GM18498 (cell line): ENCODE measurements around the gene LAMA3.

Experiments used
- ATAC-seq: cut with Tn5 transposase; IDR thresholded peaks from one replicate; pipeline ENCODE4 v1.9.1; 2021; ENCODE audit warnings: mild to moderate bottlenecking, moderate library complexity; ENCODE audit not compliant: unreplicated experiment

Gene LAMA3

DNA sequence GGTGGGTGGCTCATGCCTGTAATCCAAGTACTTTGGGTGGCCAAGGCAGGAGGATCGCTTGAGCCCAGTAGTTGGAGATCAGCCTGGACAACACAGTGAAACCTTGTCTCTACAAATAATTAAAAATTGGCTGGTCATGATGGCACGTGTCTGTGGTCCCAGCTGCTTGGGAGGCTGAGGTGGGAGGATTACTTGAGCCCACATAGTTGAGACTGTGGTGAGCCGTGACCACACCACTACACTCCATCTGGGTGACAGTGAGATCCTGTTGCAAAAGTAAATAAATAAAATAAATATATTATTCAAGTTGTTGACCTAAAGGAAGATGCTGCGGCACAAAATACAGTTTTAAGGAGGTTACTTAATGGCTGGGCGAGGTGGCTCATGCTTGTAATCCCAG is 72.7 kb downstream of the LAMA3 start:
- ATAC-seq: no peak

DNA sequence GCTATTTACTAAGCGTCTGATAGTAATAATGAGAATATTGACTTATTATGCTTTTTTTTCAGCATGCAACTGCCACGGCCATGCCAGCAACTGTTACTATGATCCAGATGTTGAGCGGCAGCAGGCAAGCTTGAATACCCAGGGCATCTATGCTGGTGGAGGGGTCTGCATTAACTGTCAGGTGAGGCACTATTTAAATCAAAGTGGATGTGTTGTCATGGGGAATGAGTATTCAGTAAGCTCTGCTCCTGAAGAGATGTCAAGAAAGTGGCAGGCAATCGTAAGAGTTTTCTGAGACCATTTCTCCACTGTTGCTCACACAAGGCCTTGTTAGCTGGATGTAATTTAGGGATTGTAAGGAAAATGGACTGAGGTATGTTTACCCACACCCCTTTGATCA is 74.1 kb downstream of the LAMA3 start:
- ATAC-seq: no peak

GRCh38 chr18:23765931-23766330 is 76.7 kb downstream of the LAMA3 start:
- ATAC-seq: no peak

DNA sequence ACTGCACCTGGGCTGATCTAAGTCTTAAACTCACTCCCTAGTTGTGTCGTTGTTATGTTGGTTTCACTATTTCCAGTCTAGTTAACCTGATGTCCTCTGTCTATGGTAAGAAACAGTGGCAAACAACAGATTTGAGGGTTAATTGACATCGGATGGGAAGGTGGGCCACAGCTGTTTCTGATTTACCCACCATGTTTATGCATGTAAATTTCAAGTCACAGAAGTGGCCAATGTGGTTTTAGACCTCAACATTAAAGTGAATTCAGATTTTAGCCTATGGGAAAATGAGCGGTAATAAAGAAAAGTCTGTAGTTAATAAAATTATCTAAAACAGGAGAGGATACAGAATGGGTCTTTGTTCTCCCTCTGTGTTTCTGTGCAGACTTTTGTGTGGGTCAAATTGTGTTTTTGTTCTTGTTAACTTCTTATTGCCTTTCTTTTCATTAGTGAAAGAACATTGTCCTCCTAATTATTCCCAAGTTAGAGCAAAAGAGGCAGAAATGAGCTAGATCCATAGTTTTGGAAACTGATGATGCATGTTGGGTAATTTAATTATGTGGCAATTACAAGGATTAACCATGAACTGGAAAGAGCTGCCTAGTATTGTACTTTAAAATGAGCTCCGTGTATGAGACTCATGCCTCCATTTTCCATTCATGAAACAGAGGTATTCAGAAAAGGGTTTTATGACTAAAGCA is 83.2 kb downstream of the LAMA3 start:
- no peak for ATAC-seq

DNA sequence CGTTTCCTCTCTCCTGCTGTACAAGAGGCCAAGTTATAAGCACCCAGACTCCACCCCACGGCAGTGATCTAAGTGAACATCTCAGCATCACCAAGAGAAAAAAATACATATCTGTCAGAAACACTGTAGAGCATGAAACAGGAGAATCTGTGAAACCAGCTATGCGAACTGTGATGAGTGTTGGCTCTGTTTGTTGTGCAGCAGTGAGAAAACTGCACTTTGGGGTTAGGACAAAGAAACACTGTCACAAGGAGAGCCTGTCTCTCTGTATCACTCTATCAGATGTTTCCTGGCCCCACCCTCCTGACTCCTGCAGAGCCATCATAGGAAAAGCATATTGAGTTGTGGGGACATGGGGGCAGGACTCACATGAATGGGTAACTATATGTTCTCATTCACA is 87.1 kb downstream of the LAMA3 start:
- no peak for ATAC-seq

DNA sequence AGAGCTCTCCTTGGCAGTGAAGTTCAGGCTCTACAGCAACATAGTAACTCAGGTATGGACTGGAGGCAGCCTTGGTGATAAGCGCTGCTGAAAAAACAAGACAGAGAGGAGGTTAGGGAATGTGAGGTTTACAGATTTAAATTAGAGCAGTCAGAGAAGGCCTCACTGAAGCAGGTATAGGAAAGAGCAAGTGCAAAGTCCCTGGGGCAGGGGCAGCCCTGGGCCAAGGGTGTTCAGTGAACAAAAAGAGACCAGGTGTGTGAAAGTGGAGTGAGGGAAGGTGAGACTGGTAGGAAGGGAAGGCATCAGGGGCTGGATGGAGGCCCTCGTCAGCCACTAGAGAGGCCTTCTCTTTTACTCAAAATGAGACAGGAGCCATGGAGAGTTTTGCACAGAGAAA is 89.6 kb downstream of the LAMA3 start:
- no peak for ATAC-seq

DNA sequence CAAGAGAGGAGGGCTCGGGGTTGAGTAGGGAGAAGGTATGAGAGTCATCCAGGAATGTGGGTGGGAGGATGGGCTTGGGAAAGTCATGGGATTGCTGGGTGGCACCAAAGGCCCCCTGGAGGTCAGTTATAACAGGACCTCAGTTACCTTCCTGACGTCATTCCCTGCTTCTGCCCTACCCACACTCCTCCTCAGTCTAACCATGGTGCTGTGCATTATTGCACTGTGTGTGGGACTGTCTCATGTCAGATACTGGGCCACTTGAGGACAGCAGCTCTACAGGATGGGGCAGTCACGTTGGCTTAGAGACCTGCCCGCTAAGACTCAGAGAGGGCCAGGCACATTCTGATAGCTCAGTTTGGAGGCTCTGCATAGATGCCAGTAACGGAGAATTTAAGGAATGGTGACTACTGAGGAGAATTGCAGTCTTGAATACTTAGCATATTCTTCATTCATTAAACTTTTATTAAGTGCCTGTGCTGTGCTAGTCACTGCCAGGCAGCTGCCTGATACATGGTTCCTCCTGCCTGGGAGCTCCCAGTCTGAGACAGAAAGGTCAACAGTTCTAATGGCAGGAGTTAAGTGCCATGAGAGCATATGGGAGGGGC is 90.5 kb downstream of the LAMA3 start:
- ATAC-seq: no peak

GRCh38 chr18:23784832-23785245 is 95.6 kb downstream of the LAMA3 start:
- no peak for ATAC-seq

GRCh38 chr18:23793051-23793450 is 103.8 kb downstream of the LAMA3 start:
- no peak for ATAC-seq

DNA sequence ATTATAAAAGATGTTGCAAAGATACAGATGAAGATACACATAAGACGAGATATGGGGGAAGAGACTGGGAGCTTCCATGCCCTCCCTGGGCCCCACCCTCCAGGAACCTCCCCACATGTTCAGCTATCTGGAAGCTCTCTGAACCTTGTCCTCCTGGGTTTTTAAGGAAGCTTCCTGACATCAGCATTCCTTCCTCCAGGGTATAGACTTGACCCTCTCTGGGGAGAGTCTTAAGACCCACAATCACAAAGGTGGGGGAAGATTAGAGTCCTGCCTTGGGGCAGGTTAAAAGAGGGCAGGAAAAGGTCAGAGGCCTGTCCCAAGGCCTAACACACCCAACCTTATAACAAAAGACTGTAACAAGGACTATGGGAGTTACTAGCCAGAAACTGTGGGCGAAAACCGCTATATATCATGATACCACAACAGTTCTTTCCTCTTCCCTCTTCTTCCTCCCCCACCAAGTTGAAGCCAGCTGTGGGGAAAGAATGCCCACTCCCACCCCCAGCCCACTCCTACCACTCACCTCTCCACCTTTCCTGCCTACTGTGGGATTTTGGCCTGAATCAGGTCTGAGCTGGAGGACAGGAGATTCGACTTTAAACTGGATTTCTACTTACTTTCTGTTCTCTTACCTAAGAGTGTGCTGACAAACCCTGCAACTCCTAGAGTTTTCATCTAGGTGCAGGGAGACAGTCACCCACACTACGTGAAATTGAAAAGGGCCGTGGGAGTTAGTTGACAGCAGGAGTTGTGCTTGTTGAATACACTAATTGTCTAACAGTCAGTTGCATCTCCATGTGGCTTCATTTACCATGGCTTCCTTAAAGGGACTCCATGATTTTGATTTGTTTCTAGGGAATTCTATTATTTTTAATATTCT is 105.0 kb downstream of the LAMA3 start:
- no peak for ATAC-seq

DNA sequence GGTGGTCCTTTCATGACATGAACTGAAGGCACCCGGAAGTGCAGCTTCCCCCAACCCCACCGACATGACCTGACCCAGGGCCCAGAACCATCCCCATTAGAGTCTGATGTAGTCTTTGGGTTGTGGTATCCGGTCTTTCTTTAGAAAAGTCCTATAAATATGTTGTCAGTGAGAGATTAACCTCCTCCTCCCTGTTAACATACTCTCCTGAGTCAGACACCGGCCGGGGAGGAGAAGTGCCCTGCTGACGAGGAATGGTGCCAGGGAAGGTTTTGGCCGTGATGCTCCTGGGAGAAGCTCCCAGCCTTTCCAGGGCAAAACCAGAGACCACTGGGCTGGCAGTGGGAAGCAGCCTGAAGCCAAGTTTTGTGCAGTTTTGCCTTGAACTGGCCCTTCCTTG is 109.0 kb downstream of the LAMA3 start:
- ATAC-seq: no peak

DNA sequence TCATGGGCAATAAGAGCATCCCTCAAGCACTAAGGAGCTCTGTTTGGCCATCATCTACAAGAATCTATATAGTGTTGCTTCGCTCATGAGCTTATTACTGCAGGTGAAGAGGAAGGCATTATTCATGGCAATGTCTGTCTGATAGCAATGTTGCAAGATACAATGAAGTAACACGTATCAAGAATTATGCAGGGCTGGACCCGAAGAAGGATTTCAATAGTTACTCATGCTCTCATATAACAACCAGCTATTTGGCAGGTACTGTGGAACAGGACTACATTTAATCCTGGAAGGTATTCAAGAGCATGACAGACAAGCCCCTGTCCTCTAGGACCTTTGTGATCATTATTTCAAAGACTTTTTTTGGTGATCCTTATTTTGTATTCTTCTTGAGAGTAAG is 109.6 kb downstream of the LAMA3 start:
- ATAC-seq: no peak

GRCh38 chr18:23799540-23799939 is 110.3 kb downstream of the LAMA3 start:
- ATAC-seq: no peak

- no peak for ATAC-seq
These were observed 111.6 kb downstream of the LAMA3 start for GRCh38 chr18:23800902-23801301.

GRCh38 chr18:23802817-23803216 is 113.6 kb downstream of the LAMA3 start:
- no peak for ATAC-seq

- no peak for ATAC-seq
These were observed 114.5 kb downstream of the LAMA3 start for GRCh38 chr18:23803755-23804154.

- ATAC-seq: no peak
These were observed 116.6 kb downstream of the LAMA3 start for GRCh38 chr18:23805898-23806297.

GRCh38 chr18:23809415-23809814 is 120.2 kb downstream of the LAMA3 start:
- ATAC-seq: no peak

GRCh38 chr18:23810396-23810795 is 121.1 kb downstream of the LAMA3 start:
- no peak for ATAC-seq

GRCh38 chr18:23811176-23811575 is 121.9 kb downstream of the LAMA3 start:
- no peak for ATAC-seq

DNA sequence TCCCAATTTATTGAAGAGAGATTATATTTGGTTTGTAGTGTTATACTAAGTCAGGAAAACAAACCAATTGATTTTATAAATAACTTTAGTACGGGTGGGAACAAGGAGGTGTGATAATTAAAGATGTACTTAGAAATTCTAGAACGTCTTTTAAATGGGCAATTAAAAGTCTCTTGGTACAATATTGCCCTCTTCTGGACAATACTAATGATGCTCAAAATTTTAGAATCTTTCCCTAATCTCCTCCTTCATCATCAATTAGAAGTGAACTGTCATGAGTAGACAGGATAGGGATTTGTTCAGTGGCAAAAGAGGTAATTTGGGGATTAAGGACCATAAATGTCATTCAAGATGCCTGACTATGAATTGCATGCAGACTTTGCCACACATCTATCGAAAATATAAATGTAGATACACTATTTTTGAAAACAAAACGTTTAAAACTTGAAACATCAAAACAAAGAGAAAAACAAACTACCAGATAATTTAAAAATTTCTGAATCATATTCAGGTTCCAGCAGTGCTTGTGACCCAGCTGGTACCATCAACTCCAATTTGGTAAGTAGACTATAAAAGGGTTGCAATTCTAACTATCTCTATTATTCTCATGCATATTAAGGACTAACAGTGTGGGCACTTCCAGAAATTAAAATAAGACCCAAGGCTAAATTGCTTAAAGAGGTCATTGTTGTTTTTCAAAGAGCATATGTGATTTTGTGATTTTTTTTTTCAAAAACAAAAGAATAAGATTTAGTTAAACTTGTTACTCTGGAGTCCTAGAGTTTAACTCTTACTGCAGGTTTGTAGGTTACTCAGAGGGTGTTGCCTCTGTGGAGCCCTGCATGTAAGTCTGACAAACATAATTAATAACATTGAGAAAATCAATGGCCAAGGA is 123.5 kb downstream of the LAMA3 start:
- ATAC-seq: no peak
